H1 (cell line): ENCODE measurements around the gene HINT1. TPM values are rescaled to one million over a fixed set of nuclear protein-coding genes. Genes with fewer than 3 reads are reported as not detected.

ENCODE experiments used
- ASH2L ChIP-seq: fragments of 200-600, 300-600 bp; sonication (generic); IDR thresholded peaks from one replicate; pipeline ENCODE4 v1.7.1; 2017; ENCODE audit warnings: low read length
- BACH1 ChIP-seq: IDR thresholded peaks from 2 replicates; pipeline ENCODE4 v1.6.1; 2012; ENCODE audit warnings: low read length, improper control_type of control experiment
- CBX5 ChIP-seq: fragments of 300-800, 300-1000 bp; sonication (generic); IDR thresholded peaks from 2 replicates; pipeline ENCODE4 v1.7.1; 2016; ENCODE audit warnings: antibody characterized with exemption, low read length, low read depth
- CBX8 ChIP-seq: fragments of 300-800, 300-1000 bp; sonication (generic); IDR thresholded peaks from 2 replicates; pipeline ENCODE4 v1.7.1; 2016; ENCODE audit warnings: low read depth, low read length, borderline replicate concordance
- CHD2 ChIP-seq: IDR thresholded peaks from 2 replicates; pipeline ENCODE4 v1.6.1; 2012; ENCODE audit warnings: low read length, improper control_type of control experiment
- CHD7 ChIP-seq: fragments of 300-600 bp; sonication (generic); IDR thresholded peaks from 2 replicates; pipeline ENCODE4 v1.7.1; 2012; ENCODE audit warnings: low read length, moderate library complexity, mild to moderate bottlenecking, inconsistent platforms; ENCODE audit not compliant: insufficient replicate concordance
- POLR2A ChIP-seq, 2 experiments: IDR thresholded peaks; 1 replicate in 1 of 2; 2 replicates in 1 of 2; pipeline ENCODE4 v1.6.1; 2011; ENCODE audit warnings: low read depth in 2 of 2, low read length in 2 of 2, mild to moderate bottlenecking in 2 of 2; ENCODE audit errors: control extremely low read depth in 1 of 2
- RBBP5 ChIP-seq: IDR thresholded peaks from 2 replicates; pipeline ENCODE4 v1.7.1; 2012; ENCODE audit warnings: low read depth, mild to moderate bottlenecking, inconsistent platforms, low read length, moderate library complexity, borderline replicate concordance
- SP2 ChIP-seq: IDR thresholded peaks from 2 replicates; pipeline ENCODE4 v1.6.1; 2012; ENCODE audit warnings: mild to moderate bottlenecking, low read length, inconsistent platforms
- TBP ChIP-seq: IDR thresholded peaks from 2 replicates; pipeline ENCODE4 v1.6.1; 2011; ENCODE audit warnings: low read depth, low read length, improper control_type of control experiment
- polyA plus RNA-seq, 7 experiments: library from polyadenylated mRNA; depleted of rRNA in 3 of 7; stranded (reverse) in 5 of 7; unstranded in 2 of 7; fragments of >200 nt in 5 of 7; fragments of 200-250 nt in 2 of 7; gene quantifications; 1 replicate in 5 of 7; 2 replicates in 1 of 7; 4 replicates in 1 of 7; pipeline versions ENCODE4 v1.2.1 to v1.2.3, GENCODE V29; 2011 to 2013; ENCODE audit warnings: missing spikeins in 2 of 7, mixed read lengths in 2 of 7
- total RNA-seq: library from RNA; stranded (reverse); fragmentation: NEBNext Ultra II Directional; extraction: Animal tissue kit (Norgen Biotek cat#: 25700); gene quantifications from 2 replicates; pipeline ENCODE4 v1.2.1, GENCODE V29; 2021
- TF ChIP-seq, protein P1 (sequence below): IDR thresholded peaks from 2 replicates; pipeline ENCODE4 v1.6.1; 2012; ENCODE audit warnings: inconsistent platforms

Gene HINT1
- total and polyA plus RNA-seq, 2 of the 8 experiments (the other 6 are each of a cell fraction or from before 2014, with no cell fraction given): 230 to 479 TPM

DNA sequence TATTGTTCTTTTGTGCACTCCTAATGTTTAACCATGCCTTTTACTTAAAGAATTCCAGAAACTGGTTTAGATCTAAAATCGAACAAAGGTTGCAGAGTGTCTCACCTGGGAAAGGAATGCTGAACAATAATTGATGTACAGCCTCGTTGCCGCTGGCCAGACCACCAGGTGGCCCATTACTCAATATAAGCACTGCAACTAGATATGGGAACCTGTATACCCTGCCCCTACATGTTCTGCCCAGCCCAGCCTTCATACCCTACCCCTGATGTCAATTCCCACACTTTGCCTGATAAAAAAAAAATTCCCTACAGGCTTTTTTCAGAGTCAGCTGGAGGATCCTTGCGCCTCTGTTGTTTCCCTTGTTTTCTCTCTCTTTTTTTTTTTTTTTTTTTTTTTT is 13.8 kb downstream of the HINT1 start (continued):
- TF ChIP-seq CHD7 (no peak), ASH2L (no peak), RBBP5 (no peak), SP2 (no peak), BACH1 (no peak), POLR2A (IDR thresholded peaks at IDR 0.05; ENCODE audit: control extremely low read depth in 1 of 2, low read depth in 2 of 2, low read length in 2 of 2) (no peak), CBX5 (no peak), CBX8 (no peak), TBP (no peak), CHD2 (no peak)
- TF ChIP-seq, protein P1, sequence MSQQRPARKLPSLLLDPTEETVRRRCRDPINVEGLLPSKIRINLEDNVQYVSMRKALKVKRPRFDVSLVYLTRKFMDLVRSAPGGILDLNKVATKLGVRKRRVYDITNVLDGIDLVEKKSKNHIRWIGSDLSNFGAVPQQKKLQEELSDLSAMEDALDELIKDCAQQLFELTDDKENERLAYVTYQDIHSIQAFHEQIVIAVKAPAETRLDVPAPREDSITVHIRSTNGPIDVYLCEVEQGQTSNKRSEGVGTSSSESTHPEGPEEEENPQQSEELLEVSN: no peak
